ENCODE results near the gene CTSW. TPM values are rescaled to one million over a fixed set of nuclear protein-coding genes. Genes with fewer than 3 reads are reported as not detected.
A peak's percentile ranks its signal among the peaks of the same experiment; 100 is the strongest.

CTSW gene
- total RNA-seq, 2 experiments from 2014 or later: 39.3 to 41.5 TPM

- peak overlapping the region; percentile 98 for H3K27ac Mint-ChIP-seq
- H3K4me1 Mint-ChIP-seq: peaks cover 38% of the 10 kb centered on the region
- H3K9me3 Mint-ChIP-seq: no peaks in the 10 kb centered on the region
- H3K27me3 Mint-ChIP-seq: no peaks in the 10 kb centered on the region
- no peak for DNase-seq
- peak overlapping the region; percentile 95 for H3K4me3 Mint-ChIP-seq
- H3K36me3 Mint-ChIP-seq: peaks cover 24% of the 10 kb centered on the region
Measured at GRCh38 chr11:65861165-65861505, 18.5 kb upstream of the CTSW start.

- Mint-ChIP-seq H3K27me3 (no peaks in the 10 kb centered on the region), H3K4me1 (peaks cover 32% of the 10 kb centered on the region), H3K9me3 (no peaks in the 10 kb centered on the region), H3K4me3 (peak overlapping the region; percentile 95), H3K36me3 (peaks cover 19% of the 10 kb centered on the region), H3K27ac (peak overlapping the region; percentile 98)
- no peak for DNase-seq
Measured at GRCh38 chr11:65861533-65862183, 18.0 kb upstream of the CTSW start.

GRCh38 chr11:65862191-65862735 lies 17.4 kb upstream of the CTSW start:
- peak overlapping the region; percentile 95 for H3K4me3 Mint-ChIP-seq
- no peaks in the 10 kb centered on the region for H3K27me3 Mint-ChIP-seq
- H3K4me1 Mint-ChIP-seq: peaks cover 30% of the 10 kb centered on the region
- peaks cover 18% of the 10 kb centered on the region for H3K36me3 Mint-ChIP-seq
- no peak for DNase-seq
- H3K27ac Mint-ChIP-seq: no peak overlapping the region
- H3K9me3 Mint-ChIP-seq: no peaks in the 10 kb centered on the region

- H3K4me3 Mint-ChIP-seq: peak overlapping the region; percentile 41
- peaks cover 30% of the 10 kb centered on the region for H3K4me1 Mint-ChIP-seq
- no peaks in the 10 kb centered on the region for H3K9me3 Mint-ChIP-seq
- peaks cover 24% of the 10 kb centered on the region for H3K36me3 Mint-ChIP-seq
- DNase-seq: no peak
- peak overlapping the region; percentile 36 for H3K27ac Mint-ChIP-seq
- H3K27me3 Mint-ChIP-seq: no peaks in the 10 kb centered on the region
Measured at GRCh38 chr11:65862941-65863888, 16.4 kb upstream of the CTSW start.

GRCh38 chr11:65863889-65864705 lies 15.5 kb upstream of the CTSW start:
- Mint-ChIP-seq H3K4me3 (no peak overlapping the region), H3K36me3 (peaks cover 24% of the 10 kb centered on the region), H3K27ac (peak overlapping the region; percentile 63), H3K9me3 (no peaks in the 10 kb centered on the region), H3K27me3 (no peaks in the 10 kb centered on the region), H3K4me1 (peaks cover 23% of the 10 kb centered on the region)
- DNase-seq: no peak

- Mint-ChIP-seq H3K9me3 (no peaks in the 10 kb centered on the region), H3K36me3 (peaks cover 24% of the 10 kb centered on the region), H3K4me1 (peaks cover 21% of the 10 kb centered on the region), H3K4me3 (no peak overlapping the region), H3K27ac (peak overlapping the region; percentile 39), H3K27me3 (no peaks in the 10 kb centered on the region)
- no peak for DNase-seq
Measured at GRCh38 chr11:65864706-65865471, 14.7 kb upstream of the CTSW start.

GRCh38 chr11:65865550-65866172 lies 14.0 kb upstream of the CTSW start:
- Mint-ChIP-seq H3K4me1 (peaks cover 23% of the 10 kb centered on the region), H3K27ac (peak overlapping the region; percentile 39), H3K9me3 (no peaks in the 10 kb centered on the region), H3K4me3 (no peak overlapping the region), H3K36me3 (peaks cover 24% of the 10 kb centered on the region), H3K27me3 (no peaks in the 10 kb centered on the region)
- no peak for DNase-seq

- peaks cover 26% of the 10 kb centered on the region for H3K4me1 Mint-ChIP-seq
- H3K27ac Mint-ChIP-seq: no peak overlapping the region
- H3K36me3 Mint-ChIP-seq: peaks cover 24% of the 10 kb centered on the region
- H3K9me3 Mint-ChIP-seq: no peaks in the 10 kb centered on the region
- H3K27me3 Mint-ChIP-seq: no peaks in the 10 kb centered on the region
- H3K4me3 Mint-ChIP-seq: no peak overlapping the region
- DNase-seq: no peak
Measured at GRCh38 chr11:65866509-65867283, 12.9 kb upstream of the CTSW start.

- Mint-ChIP-seq H3K27me3 (no peaks in the 10 kb centered on the region), H3K4me3 (no peak overlapping the region), H3K27ac (no peak overlapping the region), H3K4me1 (peaks cover 24% of the 10 kb centered on the region), H3K36me3 (peaks cover 20% of the 10 kb centered on the region), H3K9me3 (no peaks in the 10 kb centered on the region)
- no peak for DNase-seq
Measured at GRCh38 chr11:65867284-65868071, 12.2 kb upstream of the CTSW start.

- H3K4me3 Mint-ChIP-seq: no peak overlapping the region
- H3K27me3 Mint-ChIP-seq: no peaks in the 10 kb centered on the region
- H3K27ac Mint-ChIP-seq: peak overlapping the region; percentile 38
- no peaks in the 10 kb centered on the region for H3K9me3 Mint-ChIP-seq
- peaks cover 14% of the 10 kb centered on the region for H3K36me3 Mint-ChIP-seq
- peaks cover 22% of the 10 kb centered on the region for H3K4me1 Mint-ChIP-seq
- DNase-seq: no peak
Measured at GRCh38 chr11:65868076-65868667, 11.5 kb upstream of the CTSW start.

GRCh38 chr11:65868907-65869306 lies 10.7 kb upstream of the CTSW start:
- DNase-seq: no peak
- Mint-ChIP-seq H3K27me3 (no peaks in the 10 kb centered on the region), H3K4me3 (no peak overlapping the region), H3K27ac (no peak overlapping the region), H3K36me3 (peaks cover 12% of the 10 kb centered on the region), H3K4me1 (peaks cover 21% of the 10 kb centered on the region), H3K9me3 (no peaks in the 10 kb centered on the region)

- H3K27ac Mint-ChIP-seq: no peak overlapping the region
Measured at GRCh38 chr11:65869643-65870306, 9.9 kb upstream of the CTSW start.

More at GRCh38 chr11:65869643-65870306, 9.9 kb upstream of the CTSW start:
- Mint-ChIP-seq H3K9me3 (no peaks in the 10 kb centered on the region), H3K27me3 (no peaks in the 10 kb centered on the region), H3K4me1 (peaks cover 21% of the 10 kb centered on the region), H3K4me3 (no peak overlapping the region), H3K36me3 (peaks cover 12% of the 10 kb centered on the region)
- DNase-seq: no peak

All from activated naive CD8-positive, alpha-beta T cell treated with anti-CD3 and anti-CD28 coated beads for 36 hours (primary cell).